Measurements from ENCODE around the gene CENPN.

- no peak for TF ChIP-seq POLR2AphosphoS5 (IDR thresholded peaks at IDR 0.05; ENCODE audit: low read length)
- no peak for TF ChIP-seq SP1 (IDR thresholded peaks at IDR 0.05; ENCODE audit: low read depth, low read length)
- no peak for TF ChIP-seq YBX1 (IDR thresholded peaks at IDR 0.05)
- TF ChIP-seq E2F4 (IDR thresholded peaks at IDR 0.05; ENCODE audit: low read depth, low read length) = no peak; the same call in 1 of the 2 replicates
- no peak for TF ChIP-seq E2F8 (IDR thresholded peaks at IDR 0.05; ENCODE audit: low read depth, partially characterized antibody)
- TF ChIP-seq MAX (IDR thresholded peaks at IDR 0.05; ENCODE audit: low read depth, low read length) = peak; percentile 73
- no peak for TF ChIP-seq TAF1 (IDR thresholded peaks at IDR 0.05; ENCODE audit: borderline replicate concordance, low read depth, low read length)
- no peak for TF ChIP-seq ZNF207 (IDR thresholded peaks at IDR 0.05; ENCODE audit: borderline replicate concordance)
- TF ChIP-seq ZNF687 (IDR thresholded peaks at IDR 0.05) = no peak
- TF ChIP-seq EP300 (IDR thresholded peaks at IDR 0.05; ENCODE audit: borderline replicate concordance in 1 of 2, control insufficient read depth in 1 of 2, low read depth in 2 of 2, low read length in 2 of 2) = no peak
- TF ChIP-seq, protein P1, sequence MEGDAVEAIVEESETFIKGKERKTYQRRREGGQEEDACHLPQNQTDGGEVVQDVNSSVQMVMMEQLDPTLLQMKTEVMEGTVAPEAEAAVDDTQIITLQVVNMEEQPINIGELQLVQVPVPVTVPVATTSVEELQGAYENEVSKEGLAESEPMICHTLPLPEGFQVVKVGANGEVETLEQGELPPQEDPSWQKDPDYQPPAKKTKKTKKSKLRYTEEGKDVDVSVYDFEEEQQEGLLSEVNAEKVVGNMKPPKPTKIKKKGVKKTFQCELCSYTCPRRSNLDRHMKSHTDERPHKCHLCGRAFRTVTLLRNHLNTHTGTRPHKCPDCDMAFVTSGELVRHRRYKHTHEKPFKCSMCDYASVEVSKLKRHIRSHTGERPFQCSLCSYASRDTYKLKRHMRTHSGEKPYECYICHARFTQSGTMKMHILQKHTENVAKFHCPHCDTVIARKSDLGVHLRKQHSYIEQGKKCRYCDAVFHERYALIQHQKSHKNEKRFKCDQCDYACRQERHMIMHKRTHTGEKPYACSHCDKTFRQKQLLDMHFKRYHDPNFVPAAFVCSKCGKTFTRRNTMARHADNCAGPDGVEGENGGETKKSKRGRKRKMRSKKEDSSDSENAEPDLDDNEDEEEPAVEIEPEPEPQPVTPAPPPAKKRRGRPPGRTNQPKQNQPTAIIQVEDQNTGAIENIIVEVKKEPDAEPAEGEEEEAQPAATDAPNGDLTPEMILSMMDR (IDR thresholded peaks at IDR 0.05 in 2 of 3, conservative IDR thresholded peaks at IDR 0.05 in 1 of 3; ENCODE audit: control insufficient read depth in 2 of 3, extremely low read depth in 1 of 3, insufficient read depth in 1 of 3, low read depth in 3 of 3, low read length in 3 of 3) = no peak
- no peak for TF ChIP-seq PAX5 (IDR thresholded peaks at IDR 0.05; ENCODE audit: borderline replicate concordance, low read depth, low read length)
- TF ChIP-seq, protein P2, sequence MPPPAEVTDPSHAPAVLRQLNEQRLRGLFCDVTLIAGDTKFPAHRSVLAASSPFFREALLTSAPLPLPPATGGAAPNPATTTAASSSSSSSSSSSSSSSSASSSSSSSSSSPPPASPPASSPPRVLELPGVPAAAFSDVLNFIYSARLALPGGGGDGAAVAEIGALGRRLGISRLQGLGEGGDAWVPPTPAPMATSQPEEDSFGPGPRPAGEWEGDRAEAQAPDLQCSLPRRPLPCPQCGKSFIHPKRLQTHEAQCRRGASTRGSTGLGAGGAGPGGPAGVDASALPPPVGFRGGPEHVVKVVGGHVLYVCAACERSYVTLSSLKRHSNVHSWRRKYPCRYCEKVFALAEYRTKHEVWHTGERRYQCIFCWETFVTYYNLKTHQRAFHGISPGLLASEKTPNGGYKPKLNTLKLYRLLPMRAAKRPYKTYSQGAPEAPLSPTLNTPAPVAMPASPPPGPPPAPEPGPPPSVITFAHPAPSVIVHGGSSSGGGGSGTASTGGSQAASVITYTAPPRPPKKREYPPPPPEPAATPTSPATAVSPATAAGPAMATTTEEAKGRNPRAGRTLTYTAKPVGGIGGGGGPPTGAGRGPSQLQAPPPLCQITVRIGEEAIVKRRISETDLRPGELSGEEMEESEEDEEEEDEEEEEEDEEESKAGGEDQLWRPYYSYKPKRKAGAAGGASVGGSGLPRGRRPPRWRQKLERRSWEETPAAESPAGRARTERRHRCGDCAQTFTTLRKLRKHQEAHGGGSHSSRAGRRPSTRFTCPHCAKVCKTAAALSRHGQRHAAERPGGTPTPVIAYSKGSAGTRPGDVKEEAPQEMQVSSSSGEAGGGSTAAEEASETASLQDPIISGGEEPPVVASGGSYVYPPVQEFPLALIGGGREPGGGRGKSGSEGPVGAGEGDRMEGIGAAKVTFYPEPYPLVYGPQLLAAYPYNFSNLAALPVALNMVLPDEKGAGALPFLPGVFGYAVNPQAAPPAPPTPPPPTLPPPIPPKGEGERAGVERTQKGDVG (CRISPR knock-in tag; IDR thresholded peaks at IDR 0.05) = no peak
- no peak for TF ChIP-seq ZNF274 (IDR thresholded peaks at IDR 0.05; ENCODE audit: insufficient read depth, insufficient read length)
Measured at GRCh38 chr16:81076566-81077075, 69.6 kb downstream of the CENPN start.

Measured in GM12878 (cell line).